IPS-18a (cell line): ENCODE data around the gene MRE11.
A peak's percentile ranks its signal among the peaks of the same experiment; 100 is the strongest.
"Not testable (repeated sequence)": the region's sequence is repeated elsewhere in the genome, so short reads cannot be mapped to it uniquely, and the experiment has no call there.

Experiments used
- H3K27ac ChIP-seq: one replicate; pipeline ENCODE4 v1.5.1; 2013; ENCODE audit warnings: low read length
- H3K27me3 ChIP-seq: one replicate; pipeline ENCODE4 v1.6.1; 2013; ENCODE audit warnings: mild to moderate bottlenecking, low read length; ENCODE audit not compliant: control insufficient read depth, insufficient read depth
- H3K36me3 ChIP-seq: one replicate; pipeline ENCODE4 v1.6.1; 2013; ENCODE audit warnings: low read depth, low read length; ENCODE audit not compliant: control insufficient read depth
- H3K4me1 ChIP-seq: one replicate; pipeline ENCODE4 v1.6.1; 2013; ENCODE audit warnings: low read depth, low read length; ENCODE audit not compliant: control insufficient read depth
- H3K4me3 ChIP-seq: one replicate; pipeline ENCODE4 v1.5.1; 2013; ENCODE audit warnings: low read length
- H3K9ac ChIP-seq: one replicate; pipeline ENCODE4 v1.6.1; 2013; ENCODE audit warnings: mild to moderate bottlenecking, low read length, moderate library complexity
- H3K9me3 ChIP-seq: one replicate; pipeline ENCODE4 v1.6.1; 2013; ENCODE audit warnings: low read depth, low read length; ENCODE audit not compliant: control insufficient read depth

The MRE11 gene

GRCh38 chr11:94417386-94417987 is 76.2 kb downstream of the MRE11 start:
- peaks cover 4% of the 10 kb centered on the region for H3K36me3 ChIP-seq
- no peak overlapping the region for H3K27ac ChIP-seq
- no peaks in the 10 kb centered on the region for H3K27me3 ChIP-seq
- H3K9me3 ChIP-seq: no peaks in the 10 kb centered on the region
- no peak overlapping the region for H3K4me3 ChIP-seq
- H3K4me1 ChIP-seq: no peaks in the 10 kb centered on the region
- H3K9ac ChIP-seq: no peak overlapping the region

DNA sequence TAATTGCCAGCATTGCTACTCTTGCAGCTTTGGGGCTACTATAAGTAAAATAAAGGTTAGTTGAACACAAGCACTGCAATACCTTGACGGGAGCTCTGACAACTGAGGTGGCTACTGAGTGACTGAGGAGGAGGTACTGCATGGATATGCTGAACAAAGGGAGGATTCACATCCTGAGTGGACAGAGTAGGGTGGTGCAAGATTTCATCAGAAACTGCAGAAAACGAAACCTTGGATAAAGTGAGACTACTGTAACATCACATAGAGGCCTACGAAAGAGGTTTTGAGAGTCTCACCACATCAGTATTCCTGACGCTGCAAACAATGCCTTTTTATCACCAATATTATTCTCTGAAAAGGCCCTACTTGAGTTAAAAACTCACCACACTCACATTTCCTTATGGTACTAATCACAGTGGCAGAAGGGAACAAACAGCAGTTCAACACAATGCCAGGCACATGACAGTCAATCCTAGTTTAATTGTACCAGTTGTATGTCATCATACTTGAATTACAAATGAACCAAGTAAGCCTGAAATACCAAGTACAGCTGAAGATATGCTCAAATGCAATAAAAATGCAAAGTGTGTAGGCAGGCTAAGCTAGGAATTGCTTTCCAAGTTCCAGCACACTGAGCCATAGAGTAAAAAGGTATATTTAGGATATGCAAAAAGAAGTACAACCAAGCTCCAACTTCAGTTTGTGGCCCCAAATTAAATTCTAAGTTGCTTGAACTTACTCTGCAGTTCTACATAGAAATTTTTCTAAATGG is 88.4 kb downstream of the MRE11 start:
- Histone ChIP-seq H3K36me3 (no peaks in the 10 kb centered on the region), H3K27me3 (peaks cover 25% of the 10 kb centered on the region), H3K4me1 (no peaks in the 10 kb centered on the region), H3K9me3 (no peaks in the 10 kb centered on the region), H3K9ac (no peak overlapping the region), H3K27ac (no peak overlapping the region), H3K4me3 (no peak overlapping the region)

GRCh38 chr11:94402355-94402754 is 91.3 kb downstream of the MRE11 start:
- peaks cover 40% of the 10 kb centered on the region for H3K27me3 ChIP-seq
- H3K9me3 ChIP-seq: no peaks in the 10 kb centered on the region
- H3K4me3 ChIP-seq: no peak overlapping the region
- no peak overlapping the region for H3K9ac ChIP-seq
- no peak overlapping the region for H3K27ac ChIP-seq
- no peaks in the 10 kb centered on the region for H3K4me1 ChIP-seq
- H3K36me3 ChIP-seq: no peaks in the 10 kb centered on the region

GRCh38 chr11:94401773-94402265 is 91.8 kb downstream of the MRE11 start:
- Histone ChIP-seq H3K36me3 (no peaks in the 10 kb centered on the region), H3K4me1 (no peaks in the 10 kb centered on the region), H3K27ac (no peak overlapping the region), H3K9ac (no peak overlapping the region), H3K9me3 (no peaks in the 10 kb centered on the region), H3K4me3 (peak overlapping the region; percentile 63), H3K27me3 (peaks cover 40% of the 10 kb centered on the region)

DNA sequence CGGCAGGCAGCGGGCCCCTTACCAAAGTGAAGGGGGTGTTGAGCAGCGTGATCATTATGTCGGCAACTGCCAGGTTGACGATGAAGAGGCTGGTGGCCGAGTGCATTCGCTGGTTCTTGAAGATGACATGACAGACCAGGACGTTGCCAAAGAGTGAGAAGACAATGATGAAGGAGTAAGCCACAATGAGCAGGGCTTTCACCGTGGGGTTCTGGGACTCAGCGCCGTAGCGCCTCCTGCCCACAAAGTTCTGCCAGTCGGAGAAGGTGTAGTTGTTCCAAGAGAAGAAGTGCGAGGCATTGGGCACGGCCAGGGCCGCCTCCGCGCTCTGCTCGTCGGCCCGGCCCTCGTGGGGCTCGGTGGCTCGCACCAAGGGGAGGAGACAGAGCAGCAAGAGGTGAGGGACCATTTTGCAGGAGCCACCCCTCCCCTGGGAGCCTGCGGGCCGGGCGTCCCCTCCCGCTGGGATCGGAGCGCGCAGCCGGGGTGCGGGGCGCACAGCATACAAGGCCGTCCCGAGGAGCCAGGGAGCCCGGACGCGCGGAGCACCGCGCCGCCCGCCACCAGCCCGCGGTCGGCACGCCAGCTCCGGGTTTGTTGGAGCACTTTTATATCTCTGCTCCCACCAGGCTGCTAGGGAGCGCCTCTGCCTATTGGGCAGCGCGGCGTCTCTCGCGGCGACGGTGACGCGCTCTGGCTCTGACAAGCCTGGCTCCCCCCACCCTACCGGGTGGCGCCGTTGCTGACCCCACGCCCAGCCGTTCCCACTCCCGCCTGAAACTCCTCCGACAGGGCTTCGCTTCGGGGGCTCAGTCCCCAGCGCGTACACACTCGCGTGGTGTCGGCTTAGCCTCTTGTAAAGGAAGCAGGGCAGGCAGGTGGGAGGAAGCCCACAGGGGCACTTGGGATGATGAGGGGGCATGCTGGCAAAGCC is 92.5 kb downstream of the MRE11 start, which contains the start of gene GPR83:
Gene GPR83, minus strand, starts transcription at position 581 of the 934 bp plus-strand sequence. Its CDS starts 172 bp downstream, at position 409.
- peak within 1 kb of the TSS; percentile 63 for H3K4me3 ChIP-seq
- no peaks in the 10 kb centered on the region for H3K4me1 ChIP-seq
- no peaks in the 10 kb centered on the region for H3K9me3 ChIP-seq
- H3K9ac ChIP-seq: no peak within 1 kb of the TSS
- H3K27ac ChIP-seq: no peak within 1 kb of the TSS
- H3K27me3 ChIP-seq: peaks cover 40% of the 10 kb centered on the region
- no peaks in the 10 kb centered on the region for H3K36me3 ChIP-seq

- Histone ChIP-seq H3K9ac (no peak overlapping the region), H3K27ac (no peak overlapping the region), H3K9me3 (no peaks in the 10 kb centered on the region), H3K36me3 (no peaks in the 10 kb centered on the region), H3K4me3 (peak overlapping the region; percentile 63), H3K27me3 (peaks cover 40% of the 10 kb centered on the region), H3K4me1 (no peaks in the 10 kb centered on the region)
Observed at GRCh38 chr11:94400457-94400838, 93.2 kb downstream of the MRE11 start.

GRCh38 chr11:94400050-94400449 is 93.6 kb downstream of the MRE11 start:
- no peaks in the 10 kb centered on the region for H3K9me3 ChIP-seq
- H3K4me1 ChIP-seq: no peaks in the 10 kb centered on the region
- no peak overlapping the region for H3K27ac ChIP-seq
- H3K4me3 ChIP-seq: no peak overlapping the region
- no peak overlapping the region for H3K9ac ChIP-seq
- H3K36me3 ChIP-seq: no peaks in the 10 kb centered on the region
- peaks cover 40% of the 10 kb centered on the region for H3K27me3 ChIP-seq

DNA sequence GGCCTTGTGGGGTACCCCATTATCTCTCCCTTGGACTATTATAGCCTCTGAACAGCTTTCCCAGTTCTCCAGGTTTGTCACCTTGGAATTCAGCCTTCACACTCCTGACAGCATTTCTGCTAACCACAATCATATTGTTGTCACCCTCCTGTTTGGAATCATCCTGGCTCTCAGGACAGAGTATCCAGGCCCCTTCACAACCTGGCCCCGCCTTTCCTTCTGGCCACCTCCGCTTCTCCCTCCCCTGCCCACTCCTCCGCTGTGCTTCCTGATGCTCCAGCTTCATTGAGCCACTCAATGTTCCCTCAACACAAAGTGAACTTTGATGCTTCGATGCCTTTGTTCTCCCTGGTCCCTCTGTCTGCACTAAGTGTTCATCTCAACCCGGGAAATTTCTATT is 95.5 kb downstream of the MRE11 start:
- Histone ChIP-seq H3K27ac (no peak overlapping the region), H3K4me1 (no peaks in the 10 kb centered on the region), H3K9ac (no peak overlapping the region), H3K36me3 (no peaks in the 10 kb centered on the region), H3K4me3 (no peak overlapping the region), H3K9me3 (no peaks in the 10 kb centered on the region), H3K27me3 (peaks cover 40% of the 10 kb centered on the region)

DNA sequence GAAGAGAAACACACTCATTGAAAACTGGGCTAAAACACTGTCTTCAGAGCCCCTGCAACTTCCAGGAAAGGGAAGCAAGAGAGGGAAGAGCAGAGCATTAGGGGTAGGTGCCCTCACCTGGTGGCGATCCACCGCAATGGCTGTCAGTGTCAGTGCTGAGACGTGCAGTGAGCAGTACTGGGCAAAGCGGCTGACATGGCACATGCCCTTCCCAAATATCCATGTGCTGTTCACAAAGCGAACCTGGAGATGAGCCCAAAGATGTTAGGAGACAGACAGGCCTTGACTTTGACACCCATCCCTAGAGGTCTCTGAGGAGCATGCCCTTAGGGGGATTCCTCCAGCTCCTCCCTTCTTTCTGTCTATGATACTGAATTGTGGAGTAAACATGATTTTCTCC is 97.4 kb downstream of the MRE11 start:
- Histone ChIP-seq H3K27ac (no peak overlapping the region), H3K4me1 (no peaks in the 10 kb centered on the region), H3K9me3 (no peaks in the 10 kb centered on the region), H3K27me3 (peaks cover 26% of the 10 kb centered on the region), H3K36me3 (no peaks in the 10 kb centered on the region), H3K4me3 (no peak overlapping the region), H3K9ac (no peak overlapping the region)

- not testable (repeated sequence) for H3K9me3 ChIP-seq, H3K4me1 ChIP-seq, H3K9ac ChIP-seq, H3K27ac ChIP-seq, H3K27me3 ChIP-seq, H3K4me3 ChIP-seq, H3K36me3 ChIP-seq
Observed at GRCh38 chr11:94391937-94392336, 101.7 kb downstream of the MRE11 start.

GRCh38 chr11:94379613-94380012 is 114.0 kb downstream of the MRE11 start:
- Histone ChIP-seq H3K9ac (no peak overlapping the region), H3K9me3 (no peaks in the 10 kb centered on the region), H3K36me3 (no peaks in the 10 kb centered on the region), H3K4me3 (no peak overlapping the region), H3K27ac (no peak overlapping the region), H3K27me3 (no peaks in the 10 kb centered on the region), H3K4me1 (no peaks in the 10 kb centered on the region)
